Vagina (tissue), 2 donors: Measurements from ENCODE around the gene DAZAP1.

ENCODE experiments used
- POLR2A ChIP-seq, 2 donors: fragments of 450-650 bp; IDR thresholded peaks; one replicate each; pipeline ENCODE4 v1.6.1; 2017; ENCODE audit warnings: antibody characterized with exemption in 2 of 2, mild to moderate bottlenecking in 2 of 2, moderate library complexity in 2 of 2
- POLR2AphosphoS5 ChIP-seq, 2 donors: sonication (generic); formaldehyde crosslinking; IDR thresholded peaks; one replicate each; pipeline ENCODE4 v1.9.0; 2017; ENCODE audit warnings: antibody characterized with exemption in 2 of 2, mild to moderate bottlenecking in 2 of 2, low read depth in 1 of 2; ENCODE audit not compliant: insufficient read depth in 1 of 2

DNA sequence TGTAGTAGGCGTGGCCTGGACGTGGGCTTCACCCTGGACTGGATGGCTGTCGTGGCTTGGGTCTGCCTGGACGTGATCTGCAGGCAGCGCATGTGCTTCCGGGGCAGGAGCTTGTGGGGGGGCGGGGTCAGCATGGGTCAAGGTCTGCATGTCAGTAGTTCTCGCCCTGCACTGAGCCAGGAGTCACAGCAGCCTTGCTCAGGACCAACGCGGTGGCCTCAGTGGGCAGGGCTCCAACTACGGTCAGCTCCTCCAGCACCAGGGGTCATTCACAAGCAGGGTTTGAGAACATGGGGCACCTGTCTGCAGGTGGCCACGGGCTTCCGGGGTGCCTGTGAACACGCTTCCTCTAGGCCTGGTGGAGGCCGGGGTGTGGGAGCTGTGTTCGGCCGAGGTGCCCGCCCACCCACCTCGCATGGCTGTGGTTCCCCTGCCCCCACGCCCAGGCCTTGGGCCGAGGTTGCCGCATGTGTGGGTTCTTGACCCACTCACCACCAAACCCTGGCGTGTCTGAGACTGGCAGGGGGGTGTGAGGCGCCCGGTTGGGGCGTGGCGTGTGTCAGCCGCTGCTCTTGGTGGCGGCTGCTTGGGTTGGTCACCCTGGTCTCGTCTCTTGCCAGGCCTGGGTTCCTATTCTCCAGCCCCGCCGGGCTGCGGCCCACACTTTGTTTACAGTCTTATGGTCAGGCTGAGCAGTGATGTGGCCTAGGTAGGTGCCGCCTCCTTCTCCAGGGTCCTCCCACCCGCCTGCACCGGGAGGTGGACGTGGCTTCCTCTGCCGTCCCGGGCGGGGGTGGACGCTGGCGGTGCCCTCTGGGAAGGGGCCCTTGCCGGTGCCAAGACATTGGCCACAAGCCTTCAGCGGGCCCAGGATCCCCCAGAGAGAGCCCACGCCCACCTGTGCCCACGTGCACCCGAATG is 26.0 kb downstream of the DAZAP1 start:
- no peak for TF ChIP-seq POLR2AphosphoS5 (IDR thresholded peaks at IDR 0.05; ENCODE audit: insufficient read depth in 1 of 2, low read depth in 1 of 2)
- TF ChIP-seq POLR2A (IDR thresholded peaks at IDR 0.05) = no peak
